A549 (cell line): ENCODE results near the gene FLT3LG. TPM values are rescaled to one million over a fixed set of nuclear protein-coding genes. Genes with fewer than 3 reads are reported as not detected.

Experiments
- ATAC-seq, 2 experiments: fragments of 200-7000 bp in 1 of 2; fragments of >200 bp in 1 of 2; cut with Nextera tagmentation in 1 of 2; cut with Tn5 transposase in 1 of 2; 3 replicates each; pipeline versions ENCODE4 v1.8.0 to v1.9.1; 2018 to 2020; ENCODE audit warnings: mild to moderate bottlenecking in 1 of 2, moderate library complexity in 1 of 2
- CTCF ChIA-PET: fragments of 300-600 bp; sonication (Branson Sonifier 250); formaldehyde crosslinking; extraction: SDS; loops from one replicate; lab custom pipeline; 2021; ENCODE audit warnings: antibody characterized with exemption, inconsistent platforms; lab: Yijun Ruan, JAX
- POLR2A ChIA-PET: fragments of 350-600 bp; formaldehyde crosslinking; extraction: SDS; loops from one replicate; lab custom pipeline; 2021; ENCODE audit warnings: antibody characterized with exemption, inconsistent platforms; lab: Yijun Ruan, JAX
- DNase-seq, 2 experiments: peaks; one replicate each; pipeline versions ENCODE4 v3.0.0 to v3.0.0-alpha.2; 2011 to 2016; ENCODE audit warnings: low read depth in 1 of 2, low spot score in 1 of 2
- FAIRE-seq: peaks from 2 replicates; lab custom pipeline; 2011; peaks lifted over from hg19 to GRCh38; lab: Jason Lieb, UNC
- H3K27ac ChIP-seq, 2 experiments: fragments of >200 bp; sonication (Bioruptor Twin); formaldehyde crosslinking; 3 replicates each; pipeline ENCODE4 v1.5.1; 2016 to 2017
- H3K4me1 ChIP-seq: fragments of >200 bp; sonication (Bioruptor Twin); formaldehyde crosslinking; 3 replicates; pipeline ENCODE4 v1.6.1; 2016
- H3K4me2 ChIP-seq: fragments of >200 bp; sonication (Bioruptor Twin); formaldehyde crosslinking; 3 replicates; pipeline ENCODE4 v1.6.1; 2016
- H3K4me3 ChIP-seq: fragments of >200 bp; sonication (Bioruptor Twin); formaldehyde crosslinking; 3 replicates; pipeline ENCODE4 v1.5.1; 2016
- H3K9me3 ChIP-seq: fragments of >200 bp; sonication (Bioruptor Twin); formaldehyde crosslinking; 3 replicates; pipeline ENCODE4 v1.6.1; 2016
- CBX2 ChIP-seq: fragments of 200-600 bp; sonication (generic); IDR thresholded peaks from 2 replicates; pipeline ENCODE4 v1.6.1; 2016; ENCODE audit warnings: low read depth, mild to moderate bottlenecking, borderline replicate concordance
- CBX8 ChIP-seq: fragments of 200-600 bp; sonication (generic); IDR thresholded peaks from 2 replicates; pipeline ENCODE4 v1.6.1; 2016
- CTCF ChIP-seq: fragments of >200 bp; sonication (Bioruptor Twin); formaldehyde crosslinking; IDR thresholded peaks from 3 replicates; pipeline ENCODE4 v1.5.1; 2016
- E2F6 ChIP-seq: IDR thresholded peaks from 2 replicates; pipeline ENCODE4 v1.6.1; 2012; ENCODE audit warnings: low read depth, borderline replicate concordance
- EHMT2 ChIP-seq: fragments of 200-600 bp; sonication (generic); IDR thresholded peaks from 2 replicates; pipeline ENCODE4 v1.6.1; 2016; ENCODE audit warnings: antibody characterized with exemption, low read depth, mild to moderate bottlenecking, moderate library complexity
- ELK1 ChIP-seq: fragments of 150-350 bp; IDR thresholded peaks from 2 replicates; pipeline ENCODE4 v1.6.1; 2014; ENCODE audit warnings: low read depth, mild to moderate bottlenecking, low read length
- FOSB ChIP-seq: fragments of 250-450 bp; sonication (Bioruptor Pico); IDR thresholded peaks from 2 replicates; pipeline ENCODE4 v1.5.0; 2020; ENCODE audit warnings: mild to moderate bottlenecking, moderate library complexity
- HDAC2 ChIP-seq: fragments of 200-600 bp; sonication (generic); IDR thresholded peaks from 2 replicates; pipeline ENCODE4 v1.6.1; 2016
- HEYL ChIP-seq: fragments of 250-450 bp; sonication (Bioruptor Pico); IDR thresholded peaks from 2 replicates; pipeline ENCODE4 v1.8.0; 2021; ENCODE audit warnings: mild to moderate bottlenecking, moderate library complexity
- JUN ChIP-seq, 2 experiments: fragments of >200 bp; sonication (Bioruptor Twin); formaldehyde crosslinking; IDR thresholded peaks; 2 replicates in 1 of 2; 3 replicates in 1 of 2; pipeline ENCODE4 v1.6.1; 2016 to 2017
- KDM5A ChIP-seq: fragments of 200-600 bp; sonication (generic); IDR thresholded peaks from 2 replicates; pipeline ENCODE4 v1.6.1; 2016; ENCODE audit warnings: antibody characterized with exemption, mild to moderate bottlenecking
- MAX ChIP-seq: IDR thresholded peaks from 2 replicates; pipeline ENCODE4 v1.6.1; 2012
- MYC ChIP-seq: IDR thresholded peaks from 2 replicates; pipeline ENCODE4 v1.6.1; 2012; ENCODE audit warnings: mild to moderate bottlenecking, inconsistent platforms, low read length, improper control_type of control experiment, borderline replicate concordance
- NR3C1 ChIP-seq: fragments of >200 bp; sonication (Bioruptor Twin); formaldehyde crosslinking; IDR thresholded peaks from 3 replicates; pipeline ENCODE4 v1.6.1; 2017
- POLR2A ChIP-seq: IDR thresholded peaks from 2 replicates; pipeline ENCODE4 v1.6.1; 2012; ENCODE audit warnings: mild to moderate bottlenecking, low read length
- RCOR1 ChIP-seq: fragments of 150-350 bp; IDR thresholded peaks from 2 replicates; pipeline ENCODE4 v1.6.1; 2014; ENCODE audit warnings: antibody characterized with exemption, low read length, low read depth
- RNF2 ChIP-seq: fragments of 200-600 bp; sonication (generic); IDR thresholded peaks from 2 replicates; pipeline ENCODE4 v1.6.1; 2016; ENCODE audit warnings: low read depth, mild to moderate bottlenecking, antibody characterized with exemption, moderate library complexity, borderline replicate concordance
- SMC3 ChIP-seq: fragments of >200 bp; sonication (Bioruptor Twin); formaldehyde crosslinking; IDR thresholded peaks from 3 replicates; pipeline ENCODE4 v1.6.1; 2018; ENCODE audit warnings: inconsistent platforms
- TFCP2L1 ChIP-seq: fragments of 250-450 bp; sonication (Bioruptor Pico); IDR thresholded peaks from 2 replicates; pipeline ENCODE4 v1.5.0; 2021; ENCODE audit warnings: mild to moderate bottlenecking
- USF2 ChIP-seq: fragments of 450-650 bp; IDR thresholded peaks from 2 replicates; pipeline ENCODE4 v1.6.1; 2014; ENCODE audit warnings: antibody characterized with exemption
- ZC3H11A ChIP-seq: fragments of 450-650 bp; IDR thresholded peaks from 2 replicates; pipeline ENCODE4 v1.6.1; 2014; ENCODE audit warnings: antibody characterized with exemption, mild to moderate bottlenecking
- ZFP36 ChIP-seq: fragments of 450-650 bp; IDR thresholded peaks from 2 replicates; pipeline ENCODE4 v1.6.1; 2014; ENCODE audit warnings: borderline replicate concordance; ENCODE audit not compliant: partially characterized antibody
- ZNF302 ChIP-seq: fragments of 250-450 bp; sonication (Bioruptor Pico); IDR thresholded peaks from 2 replicates; pipeline ENCODE4 v1.9.0; 2021; ENCODE audit warnings: inconsistent platforms, mild to moderate bottlenecking, moderate library complexity
- WGBS: methylation state at CpG from one replicate; pipeline ENCODE4 v1.1.6; 2017; ENCODE audit errors: missing lambda C conversion rate; 5-methylcytosine and 5-hydroxymethylcytosine counted together
- polyA plus RNA-seq, 4 experiments: library from polyadenylated mRNA; depleted of rRNA in 3 of 4; stranded (reverse); fragments of >200 nt; fragmentation: RNase III in 1 of 4; extraction: RNeasy Plus Mini Kit Qiagen cat#74134 plus additional on column Dnase treatment in 1 of 4; gene quantifications; 2 replicates in 3 of 4; 3 replicates in 1 of 4; pipeline ENCODE4 v1.2.3, GENCODE V29; 2011 to 2017

Gene FLT3LG
- polyA plus RNA-seq, 2 of the 4 experiments (the other 2 are of a cell fraction): 0.58 to 0.99 TPM

GRCh38 chr19:49425922-49426592 lies 48.0 kb upstream of the FLT3LG start:
- peak overlapping the region; percentile 52; the same call in 2 of the 3 replicates for H3K4me2 ChIP-seq
- H3K9me3 ChIP-seq: no peaks in the 10 kb centered on the region
- no peak for DNase-seq
- no peak for TF ChIP-seq USF2
- no peak for TF ChIP-seq KDM5A
- TF ChIP-seq TFCP2L1 (CRISPR knock-in tag): no peak
- TF ChIP-seq FOSB (CRISPR knock-in tag): no peak
- TF ChIP-seq ZFP36: no peak
- TF ChIP-seq ZC3H11A: no peak
- no peak for TF ChIP-seq SMC3
- no peak for TF ChIP-seq CBX2
- no peak for TF ChIP-seq CTCF
- no peak for TF ChIP-seq JUN (IDR thresholded peaks at IDR 0.05)
- TF ChIP-seq HEYL (CRISPR knock-in tag): no peak
- TF ChIP-seq CBX8: no peak
- TF ChIP-seq EHMT2: no peak
- H3K4me3 ChIP-seq: no peak overlapping the region
- WGBS: 20% methylated on average over 30 of the region's 30 CpGs
- FAIRE-seq: no peak
- peaks cover 37% of the 10 kb centered on the region for H3K4me1 ChIP-seq
- ChIA-PET CTCF (interaction anchor here (0.7 to 13.8 kb wide), 10 partner anchors 7 to 145 kb away, joined by 3 to 141 read pairs (median 6); partner anchors contain the start of gene PIH1D1), POLR2A (interaction anchor here (1.6 kb wide), 1 partner anchor 64 kb away, joined by 3 read pairs; the partner anchor contains the start of gene TEAD2)
- H3K27ac ChIP-seq: no peak overlapping the region
- no peak; a peak in 1 of 6 replicates for ATAC-seq

GRCh38 chr19:49427339-49427738 lies 46.7 kb upstream of the FLT3LG start:
- CTCF ChIA-PET: interaction anchor here (0.7 to 13.8 kb wide), 8 partner anchors 9 to 120 kb away, joined by 3 to 141 read pairs (median 6); no protein-coding TSS in a partner anchor
- Histone ChIP-seq H3K4me1 (peaks cover 35% of the 10 kb centered on the region), H3K27ac (peak overlapping the region in 1 of 2 experiments; percentile 66; a peak in 3 of 6 replicates), H3K9me3 (no peaks in the 10 kb centered on the region; the same call in 2 of the 3 replicates), H3K4me2 (peak overlapping the region; percentile 98), H3K4me3 (peak overlapping the region; percentile 39; the same call in 1 of the 3 replicates)
- no peak for FAIRE-seq
- TF ChIP-seq MYC: no peak
- TF ChIP-seq HDAC2: no peak
- POLR2A ChIA-PET: no interaction called here
- DNase-seq: no peak
- WGBS: 65% methylated on average over 7 of the region's 12 CpGs
- ATAC-seq: no peak

GRCh38 chr19:49427855-49428546 lies 46.0 kb upstream of the FLT3LG start:
- TF ChIP-seq E2F6 (peak; percentile 71), NR3C1 (no peak), FOSB (CRISPR knock-in tag) (no peak), RCOR1 (no peak), USF2 (peak; percentile 21; the same call in 1 of the 2 replicates), ZNF302 (CRISPR knock-in tag) (no peak), POLR2A (no peak), MAX (peak; percentile 85), HEYL (CRISPR knock-in tag) (no peak), RNF2 (no peak), ELK1 (no peak)
- H3K27ac ChIP-seq: peak overlapping the region; percentile 33 to 66; a peak in 4 of 6 replicates
- H3K4me3 ChIP-seq: peak overlapping the region; percentile 39
- ATAC-seq (peak; percentile 45 to 68; a peak in 5 of 6 replicates), DNase-seq (peak in 1 of 2 experiments; percentile 62), FAIRE-seq (no peak)
- peaks cover 30% of the 10 kb centered on the region for H3K4me1 ChIP-seq
- ChIA-PET POLR2A (no interaction called here), CTCF (interaction anchor here (1.3 to 13.8 kb wide), 7 partner anchors 8 to 36 kb away, joined by 3 to 141 read pairs (median 7); no protein-coding TSS in a partner anchor)
- no peaks in the 10 kb centered on the region; the same call in 2 of the 3 replicates for H3K9me3 ChIP-seq
- whole genome bisulfite sequencing: 9% methylated on average over 44 of the region's 45 CpGs
- peak overlapping the region; percentile 98 for H3K4me2 ChIP-seq
